ENCODE data around the gene LSM3.
A peak's percentile ranks its signal among the peaks of the same experiment; 100 is the strongest.

Gene LSM3

GRCh38 chr3:14143271-14144225 is 35.1 kb upstream of the LSM3 start:
- no peak for DNase-seq

DNA sequence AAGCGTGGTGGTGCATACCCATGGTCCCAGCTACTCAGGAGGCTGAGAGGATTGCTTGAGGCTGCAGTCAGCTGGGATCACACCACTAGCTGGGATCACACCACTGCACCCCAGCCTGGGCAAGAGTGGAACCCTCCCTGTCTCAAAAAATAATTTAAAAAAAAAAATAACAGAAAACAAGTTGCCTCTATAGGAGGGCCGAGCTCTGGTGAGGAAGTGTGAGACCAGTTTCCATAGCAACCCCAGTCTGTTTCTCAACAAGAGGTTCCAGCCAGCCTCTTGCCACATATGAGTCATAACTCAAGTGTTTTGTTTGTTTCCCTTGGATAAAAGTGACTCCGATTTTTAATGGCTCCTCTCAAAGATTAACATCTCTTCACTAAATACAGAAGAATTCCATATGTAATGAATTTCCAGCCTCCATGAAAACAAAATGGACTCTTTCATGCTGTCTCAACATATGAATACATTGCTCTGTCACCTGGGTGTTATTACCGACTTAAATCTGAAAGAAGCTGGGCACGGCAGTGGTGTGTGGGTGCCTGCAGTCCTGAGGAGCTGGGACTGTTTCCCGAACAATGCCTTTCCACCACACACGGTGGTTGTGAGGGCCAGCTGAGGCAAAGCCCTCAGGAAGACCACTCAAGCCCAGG is 34.1 kb upstream of the LSM3 start:
- DNase-seq, result peak; percentile 76

DNA sequence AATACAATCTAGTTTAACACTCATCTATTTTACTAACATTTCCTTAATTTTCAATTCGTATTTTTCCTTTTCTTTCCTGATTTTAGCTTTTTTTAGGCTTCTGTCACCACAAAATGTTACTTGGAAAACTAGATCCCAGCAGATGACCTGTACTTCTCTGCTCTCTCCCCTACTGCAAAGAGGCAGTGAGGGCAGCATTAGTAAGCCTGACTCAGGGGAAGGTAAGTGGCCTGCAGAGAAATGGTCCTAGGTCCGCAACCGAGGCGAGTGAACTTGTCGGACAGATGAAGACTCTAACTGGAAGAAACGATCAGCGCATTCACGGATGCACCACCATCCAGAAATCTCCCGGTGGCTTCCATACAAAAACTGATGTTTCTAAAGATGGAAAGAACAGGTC is 33.4 kb upstream of the LSM3 start:
- DNase-seq, result no peak

DNA sequence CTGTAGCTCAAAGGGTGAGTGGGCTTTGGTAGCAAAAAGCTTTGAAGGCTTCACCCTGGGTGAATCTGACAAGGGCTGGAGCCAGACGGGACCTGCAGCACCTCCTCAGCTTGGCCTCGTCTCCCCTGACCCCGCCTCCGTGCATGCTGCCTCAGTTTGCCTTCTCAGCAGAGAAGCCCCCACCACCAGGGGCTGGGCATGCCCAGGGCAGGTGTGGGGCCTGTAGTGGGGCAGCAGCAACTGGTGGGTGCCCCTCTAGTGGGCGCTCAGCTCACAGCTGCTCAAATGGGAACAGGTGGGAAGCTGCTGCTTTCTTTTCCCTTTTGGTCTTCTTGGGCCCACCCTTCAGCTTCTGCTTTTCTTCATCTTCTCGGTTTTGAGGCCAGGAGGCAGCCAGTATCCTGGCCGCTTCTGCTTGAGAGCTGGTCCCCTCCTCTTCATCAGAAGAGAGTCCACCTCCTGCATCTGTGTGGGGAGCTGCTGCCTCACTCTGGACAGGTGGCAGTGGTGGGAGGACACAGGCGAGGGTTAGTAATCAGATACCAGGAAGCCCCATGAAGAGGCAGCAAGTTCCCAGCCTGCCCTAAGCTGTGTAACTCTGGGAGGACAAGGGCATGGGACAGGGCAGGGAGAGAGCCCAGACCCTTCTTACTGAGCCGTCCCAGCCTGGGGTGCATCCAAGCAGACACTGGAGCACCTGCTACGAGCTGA is 32.8 kb upstream of the LSM3 start:
- DNase-seq, result no peak

- no peak for DNase-seq
These were observed 32.1 kb upstream of the LSM3 start for GRCh38 chr3:14146381-14147065.

GRCh38 chr3:14147066-14147435 is 31.6 kb upstream of the LSM3 start:
- no peak for DNase-seq

DNA sequence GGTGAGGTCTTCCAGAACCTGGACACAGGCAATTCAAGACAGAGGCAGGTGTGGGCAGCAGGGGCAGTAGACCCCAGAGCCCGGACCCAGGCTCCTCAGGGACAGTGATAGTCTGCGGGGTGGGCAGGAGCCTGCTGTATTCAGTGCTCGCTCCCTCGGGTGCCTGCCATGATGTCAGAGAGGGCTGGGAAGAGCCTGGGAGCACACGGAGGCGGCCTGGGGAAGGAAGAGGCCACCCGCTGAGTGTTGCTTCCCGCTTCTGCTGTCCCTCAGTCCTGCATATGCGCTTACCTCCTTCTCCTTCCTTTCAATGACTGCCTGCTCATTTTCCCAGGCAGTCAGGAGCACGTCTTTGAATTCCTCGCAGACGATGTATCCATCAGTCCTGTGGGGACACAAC is 31.0 kb upstream of the LSM3 start:
- no peak for DNase-seq

- peak; percentile 31 for DNase-seq
These were observed 30.3 kb upstream of the LSM3 start for GRCh38 chr3:14148041-14148985.

- DNase-seq, result no peak
These were observed 28.5 kb upstream of the LSM3 start for GRCh38 chr3:14150078-14150477.

GRCh38 chr3:14150491-14151230 is 28.0 kb upstream of the LSM3 start:
- no peak for DNase-seq

- no peak for DNase-seq
These were observed 27.0 kb upstream of the LSM3 start for GRCh38 chr3:14151471-14152083.

DNA sequence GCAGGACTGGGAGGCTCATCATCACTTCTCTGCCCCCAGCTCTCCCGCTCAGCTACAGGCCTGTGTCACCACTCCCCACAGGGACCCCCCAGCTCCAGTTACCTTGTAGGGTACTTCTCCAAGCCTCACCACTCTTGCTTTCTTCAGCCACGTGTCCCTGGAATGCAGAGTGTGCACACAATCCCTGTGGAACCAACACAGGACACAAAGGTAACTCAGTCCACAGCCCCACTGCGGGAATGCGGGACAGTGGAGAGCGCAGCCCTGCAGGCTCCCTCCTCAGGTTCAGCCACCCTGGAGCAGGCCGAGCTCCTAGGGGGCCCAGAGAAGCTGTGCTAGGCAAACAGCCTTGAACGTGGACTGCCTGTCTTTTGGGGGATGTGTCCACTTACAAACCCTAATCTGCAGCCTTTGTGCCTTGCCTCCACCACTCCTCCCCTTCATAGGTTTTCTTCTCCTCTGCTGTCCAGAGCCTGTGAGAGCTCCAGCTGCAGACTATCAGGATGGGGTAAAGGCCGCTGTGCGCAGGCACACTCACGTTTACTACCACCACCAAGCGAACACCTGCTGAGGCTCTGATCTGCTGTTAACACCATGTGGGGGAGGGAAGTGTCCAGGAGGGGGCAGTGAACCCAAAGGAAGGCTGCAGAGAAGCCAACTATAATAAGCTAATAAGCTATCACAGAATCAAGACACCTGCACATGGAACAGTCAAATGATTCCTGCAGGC is 26.2 kb upstream of the LSM3 start:
- DNase-seq, result no peak

- no peak for DNase-seq
These were observed 25.7 kb upstream of the LSM3 start for GRCh38 chr3:14152963-14153355.

GRCh38 chr3:14153663-14154062 is 25.0 kb upstream of the LSM3 start:
- DNase-seq, result no peak

DNA sequence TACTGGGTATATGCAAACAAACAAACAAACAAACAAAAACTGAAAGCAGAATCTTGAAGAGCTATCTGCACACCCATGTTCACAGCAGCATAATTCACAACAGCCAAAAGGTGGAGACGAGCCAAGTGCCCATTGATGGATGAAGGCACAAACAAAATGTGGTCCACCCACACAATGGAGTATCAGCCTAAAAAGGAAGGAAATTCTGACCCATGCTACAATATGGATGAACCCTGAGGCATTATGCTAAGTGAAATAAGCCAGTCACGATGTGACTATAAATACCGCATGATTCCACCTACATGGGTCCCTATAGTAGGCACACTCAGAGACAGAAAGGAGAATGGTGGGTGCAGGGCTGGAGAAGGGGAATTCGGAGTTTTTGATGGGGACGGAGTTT is 24.3 kb upstream of the LSM3 start:
- DNase-seq, result no peak

GRCh38 chr3:14154895-14155440 is 23.6 kb upstream of the LSM3 start:
- DNase-seq, result no peak

DNA sequence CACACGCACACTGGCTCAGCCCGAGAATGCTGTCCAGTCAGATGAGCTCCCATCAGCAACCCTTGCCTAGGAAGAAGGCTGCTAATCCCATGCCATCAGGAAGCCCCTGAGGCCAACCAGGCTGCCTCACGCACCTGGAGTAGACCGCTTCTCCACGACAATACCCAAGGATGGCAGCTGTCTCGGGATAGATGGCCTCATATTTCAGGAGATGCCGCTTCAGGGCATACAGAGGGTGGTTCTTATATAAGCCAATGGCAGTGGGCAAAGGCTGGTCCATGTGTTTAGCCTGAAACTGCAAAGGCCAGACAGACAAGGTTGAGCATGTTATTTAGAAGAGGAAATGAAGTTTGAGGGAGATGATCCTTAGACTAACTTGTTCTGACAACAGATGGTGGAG is 22.4 kb upstream of the LSM3 start:
- no peak for DNase-seq

GRCh38 chr3:14156843-14157561 is 21.6 kb upstream of the LSM3 start:
- no peak for DNase-seq

DNA sequence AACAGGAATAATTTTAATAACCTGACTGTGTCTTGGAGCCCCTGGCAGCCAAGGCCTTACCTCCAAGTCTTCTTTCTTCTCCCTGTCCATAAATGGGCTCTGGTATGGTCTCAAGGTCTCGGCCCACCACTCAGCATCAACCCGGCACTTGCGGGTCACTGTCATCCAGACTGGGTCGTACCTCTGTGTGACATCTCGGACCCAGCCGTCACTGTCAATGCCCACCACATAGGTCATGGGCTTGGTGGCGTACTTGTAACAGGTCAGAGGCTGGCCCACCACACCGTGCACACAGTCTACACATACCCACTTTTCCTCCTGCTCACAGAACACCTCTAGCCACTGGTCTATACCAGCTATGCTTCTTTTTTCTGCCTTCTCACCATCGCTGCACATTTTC is 20.7 kb upstream of the LSM3 start:
- no peak for DNase-seq

Measured in NCI-H1105 treated with DMSO at 0.1 percent for 48 hours (cell line).